NCI-H526 (cell line): ENCODE data around the gene CARMIL1.

Experiments
- DNase-seq, 2 experiments: peaks; one replicate each; lab custom pipeline; 2025; lab: John Stamatoyannopoulos, UW

CARMIL1 gene

DNA sequence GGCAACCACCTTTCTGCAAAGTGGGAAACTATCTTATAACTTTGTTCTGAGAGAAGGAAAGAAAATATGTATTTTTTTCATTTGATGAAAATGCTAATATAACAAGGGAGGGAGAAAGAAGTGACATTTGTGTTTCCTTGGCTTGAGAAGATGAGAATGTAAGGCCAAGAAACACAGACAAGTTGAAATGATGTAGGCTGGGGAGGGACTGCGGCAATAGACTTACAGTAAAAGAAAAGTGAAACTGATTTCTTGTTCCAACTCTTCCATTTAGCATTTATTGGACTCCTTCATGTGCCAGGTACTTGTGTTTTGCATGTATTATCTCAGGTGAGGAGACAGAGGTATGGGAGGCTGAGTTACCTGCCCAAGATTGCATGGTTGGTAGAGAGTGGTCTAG, 130.9 kb downstream of the CARMIL1 start:
- no peak for DNase-seq

DNA sequence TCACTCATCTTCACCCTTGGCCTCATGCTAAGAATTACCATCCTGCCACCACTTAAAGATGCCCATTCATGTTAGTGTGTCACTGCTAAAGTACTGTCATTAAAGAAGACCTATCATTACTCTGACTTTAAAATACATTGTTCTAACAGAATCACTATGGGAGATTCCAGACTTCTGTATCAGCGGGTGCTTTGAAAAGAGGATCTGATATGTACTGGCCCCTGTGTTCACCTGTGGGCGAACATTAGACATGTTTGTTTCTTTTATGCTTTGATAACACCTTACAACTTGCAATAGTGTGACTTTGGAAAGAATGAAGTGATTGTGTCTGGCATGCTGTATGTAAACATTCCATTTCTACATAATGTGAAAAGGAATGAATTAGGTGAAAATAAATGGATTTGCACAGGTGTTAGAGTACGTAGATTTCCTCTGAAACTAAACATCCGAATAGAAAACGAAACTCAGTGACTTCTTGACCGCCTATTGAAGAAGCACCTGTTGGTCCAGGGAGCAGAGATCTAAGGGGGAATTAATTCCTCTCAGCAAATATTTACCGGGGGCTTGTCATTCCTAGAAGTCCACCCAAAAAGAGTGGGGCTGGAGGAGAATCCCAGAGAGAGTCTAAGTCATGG, 132.3 kb downstream of the CARMIL1 start:
- no peak for DNase-seq

DNA sequence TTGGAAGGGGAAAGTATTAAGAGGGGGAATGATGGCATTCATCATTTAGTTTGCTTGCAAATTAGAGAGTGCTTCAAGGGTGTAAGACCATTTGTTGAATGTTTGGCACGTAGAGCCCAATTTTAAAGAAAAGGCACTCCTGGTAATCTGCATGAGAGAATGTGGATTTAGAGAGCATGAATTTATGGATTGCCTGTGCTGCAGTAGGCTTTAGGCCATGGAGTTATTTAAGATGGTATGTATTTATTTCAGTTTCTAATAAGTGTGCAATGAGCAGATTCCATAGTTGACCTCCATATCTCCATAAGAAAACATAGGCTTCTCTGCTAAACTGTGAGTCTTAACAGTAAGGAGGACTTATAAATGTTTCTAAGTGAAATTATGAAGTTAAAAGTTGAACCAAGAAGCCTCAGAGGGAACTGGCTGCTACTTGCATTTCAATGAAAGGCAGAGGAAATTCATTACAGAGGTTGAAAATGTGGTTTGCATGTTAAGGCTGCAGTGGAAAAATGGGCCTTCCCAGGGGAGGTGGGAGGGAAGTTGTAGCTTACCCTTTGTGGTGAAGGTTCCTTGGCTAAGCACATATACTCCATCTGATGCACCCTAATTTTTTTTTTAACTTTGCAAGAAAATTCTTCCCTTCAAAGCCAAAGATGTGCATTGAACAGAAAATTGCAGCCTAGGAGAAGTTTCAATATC, 134.2 kb downstream of the CARMIL1 start:
- DNase-seq = no peak

DNA sequence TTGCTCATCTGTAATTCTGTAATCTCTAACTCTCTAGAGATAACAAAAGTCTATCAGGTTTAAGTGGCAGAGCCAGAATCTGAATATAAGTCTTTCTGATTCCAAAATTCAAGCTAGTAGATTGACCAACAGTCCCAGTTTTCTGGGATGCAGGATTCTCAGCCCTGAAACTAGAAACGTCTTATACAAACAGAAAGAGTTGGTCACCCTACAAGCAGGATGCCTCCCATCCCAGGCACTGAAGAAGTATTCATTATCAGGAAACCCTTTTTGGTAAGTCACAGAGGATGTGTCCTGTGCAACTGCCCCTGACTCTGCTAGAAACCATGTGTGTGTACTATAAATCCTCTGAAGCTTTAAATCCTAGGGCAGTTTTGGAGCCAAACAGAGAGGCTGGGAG, 135.0 kb downstream of the CARMIL1 start:
- DNase-seq = no peak

DNA sequence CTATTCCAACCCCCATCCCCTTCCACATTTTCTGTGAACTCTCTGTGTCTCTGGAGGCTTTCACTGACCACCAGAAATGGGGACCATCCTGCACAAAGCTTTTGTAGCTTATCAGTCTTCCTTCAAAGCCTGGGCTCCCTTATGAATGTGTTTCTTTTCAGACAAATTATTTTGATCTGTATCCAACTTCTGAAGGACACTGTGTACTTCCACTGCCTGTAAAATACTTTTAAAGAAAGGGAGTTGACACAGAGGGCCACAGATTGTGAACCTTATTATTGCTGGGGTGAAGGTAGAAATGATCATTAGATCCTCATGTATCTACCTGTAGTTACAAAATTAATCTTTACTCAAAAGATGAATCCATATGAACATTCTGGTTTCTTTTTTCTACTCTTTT, 135.6 kb downstream of the CARMIL1 start:
- no peak for DNase-seq

DNA sequence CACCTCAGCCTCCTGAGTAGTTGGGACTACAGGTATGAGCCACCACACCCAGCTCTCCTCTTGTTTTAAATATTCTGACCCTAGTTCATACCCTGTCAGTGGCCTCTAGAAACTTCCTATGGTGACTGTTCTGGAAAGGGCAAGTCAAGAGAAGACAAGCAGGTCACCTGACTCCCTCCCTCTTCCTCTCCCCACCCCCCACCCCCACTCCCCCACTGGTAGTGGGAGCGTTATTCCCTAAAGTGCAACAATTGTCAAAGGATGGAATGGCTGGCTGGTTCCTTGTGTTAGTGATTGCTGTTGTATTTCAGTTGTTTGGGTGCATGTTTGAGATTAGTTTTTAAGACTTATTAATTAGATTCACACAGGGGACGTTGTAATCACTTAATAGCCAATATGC, 136.1 kb downstream of the CARMIL1 start:
- no peak for DNase-seq

DNA sequence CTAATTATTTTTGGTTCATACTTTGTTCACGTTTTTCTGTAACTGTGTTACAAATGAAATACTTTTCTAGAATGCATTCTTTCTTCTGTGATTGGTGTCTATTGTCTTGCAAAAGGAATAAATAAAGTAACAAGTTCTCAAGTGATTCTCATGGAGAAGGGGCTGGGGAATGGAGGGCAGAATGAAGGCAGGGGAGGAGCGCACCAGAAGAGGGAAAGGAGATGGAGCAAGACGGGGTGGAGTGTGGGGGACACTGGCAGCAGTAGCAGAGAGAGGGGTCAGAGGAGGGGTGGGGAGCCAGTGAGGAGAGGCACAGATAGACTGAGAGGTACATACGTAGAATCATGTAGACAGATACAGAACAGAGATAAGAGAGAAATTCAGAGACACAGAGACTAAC, 136.5 kb downstream of the CARMIL1 start:
- DNase-seq = no peak

DNA sequence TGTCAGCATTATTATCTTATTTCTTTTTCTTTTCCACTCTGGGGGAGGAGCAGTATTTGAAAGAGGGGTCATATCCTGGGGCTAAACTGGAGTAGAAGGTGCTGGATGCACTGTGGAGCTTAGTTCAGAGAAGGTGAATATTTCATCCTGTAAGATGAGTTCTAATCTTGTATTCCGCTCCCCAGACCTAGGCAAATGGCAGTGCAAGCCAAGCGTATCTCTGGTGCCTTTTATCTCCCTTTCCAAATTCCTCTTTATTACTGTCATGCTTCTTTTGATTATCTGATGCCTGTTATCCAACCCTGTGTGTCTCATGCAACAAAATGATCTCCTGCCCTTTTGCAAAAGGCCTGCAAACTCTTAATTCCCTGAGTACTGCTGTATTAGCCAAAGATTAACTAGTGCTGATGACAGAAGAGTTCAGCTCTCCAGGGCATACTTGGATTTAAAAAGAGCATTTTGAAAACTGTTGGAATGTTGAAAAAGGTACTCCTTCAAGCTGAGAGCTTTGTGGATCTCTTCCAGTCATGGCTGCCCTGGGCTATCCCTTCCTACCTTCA, 138.0 kb downstream of the CARMIL1 start:
- no peak for DNase-seq

DNA sequence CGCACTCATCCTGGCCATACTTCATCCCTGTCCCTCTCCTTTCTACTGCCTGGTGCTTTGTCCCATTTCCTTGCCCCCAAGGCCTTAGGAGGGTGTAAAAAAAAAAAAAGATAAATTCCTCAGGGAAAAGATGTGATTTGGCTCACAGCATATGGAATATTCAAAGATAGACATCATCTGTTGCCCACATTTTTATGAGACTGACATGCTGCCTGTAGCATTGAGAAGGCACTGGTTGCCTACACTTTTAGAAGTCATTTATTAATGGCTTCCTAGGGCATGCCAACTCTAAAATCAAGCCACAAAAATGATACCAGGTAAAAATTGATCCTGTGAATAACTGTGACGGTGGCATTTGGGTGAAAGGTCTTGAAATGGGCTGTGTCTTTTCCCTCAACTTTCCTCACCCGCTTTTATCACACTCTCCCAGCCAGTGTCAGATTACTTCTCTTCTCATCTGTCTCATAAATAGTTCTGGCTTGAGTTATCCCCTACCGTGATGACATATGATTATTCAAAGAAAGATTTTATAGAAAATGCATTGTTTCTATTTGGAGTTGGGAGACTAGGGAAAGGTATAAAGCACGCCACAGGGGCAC, 139.4 kb downstream of the CARMIL1 start:
- no peak for DNase-seq

DNA sequence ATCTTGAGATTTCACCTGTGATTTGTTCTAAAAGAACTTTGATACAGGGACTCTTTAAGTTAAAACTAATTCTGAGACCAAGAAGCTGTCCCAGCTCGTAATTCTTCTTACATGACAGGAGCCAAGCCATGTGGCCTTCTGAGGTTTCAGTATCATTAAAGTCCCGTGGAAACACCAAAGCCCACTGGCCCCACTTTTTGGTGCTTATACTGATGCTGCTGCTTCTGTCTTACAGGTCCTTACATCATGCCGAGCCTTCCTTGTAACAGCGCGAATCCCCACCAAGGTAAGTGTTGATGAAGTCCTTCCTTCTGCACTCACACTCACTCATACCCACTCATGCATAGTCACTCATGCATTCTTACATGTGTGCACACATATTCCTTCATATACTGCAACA, 140.7 kb downstream of the CARMIL1 start:
- no peak for DNase-seq

DNA sequence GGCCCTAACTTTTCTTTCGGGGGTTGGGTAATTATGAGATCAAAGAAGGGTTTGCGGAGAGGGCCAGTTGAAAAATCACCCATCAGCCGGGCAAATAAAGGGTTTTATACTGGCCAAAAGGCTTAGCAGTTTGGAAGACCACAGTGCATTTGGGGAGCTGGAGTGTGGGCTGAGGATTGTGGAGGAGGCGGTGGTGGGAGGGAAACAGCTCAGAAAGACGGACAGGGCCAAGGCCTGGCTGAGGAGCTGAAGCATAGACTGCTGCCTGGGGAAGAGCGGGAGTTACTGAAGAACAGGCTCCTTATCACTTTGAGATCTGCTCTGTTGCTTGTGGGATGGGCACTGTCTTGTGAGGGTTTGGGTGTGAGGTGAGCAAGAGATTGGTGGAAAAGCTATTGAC, 144.2 kb downstream of the CARMIL1 start:
- DNase-seq = no peak

DNA sequence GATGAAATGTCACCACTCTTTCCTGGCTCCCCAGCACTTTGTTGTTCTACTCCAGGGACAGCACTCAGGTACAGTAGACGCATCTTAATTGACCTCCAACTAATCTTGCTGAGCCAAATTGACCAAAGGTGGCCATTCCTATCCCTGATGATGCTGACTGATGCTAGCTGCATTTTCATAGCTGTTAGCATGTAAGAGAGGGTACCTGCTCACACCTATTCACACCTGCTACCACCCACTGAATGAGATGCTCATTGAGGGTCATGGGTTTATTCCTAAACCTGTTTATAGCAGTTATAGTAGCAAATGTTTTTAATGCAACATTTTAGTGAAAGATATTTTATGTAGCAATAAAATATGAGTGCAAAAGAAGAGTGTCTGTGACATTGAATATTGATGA, 145.1 kb downstream of the CARMIL1 start:
- DNase-seq = no peak

DNA sequence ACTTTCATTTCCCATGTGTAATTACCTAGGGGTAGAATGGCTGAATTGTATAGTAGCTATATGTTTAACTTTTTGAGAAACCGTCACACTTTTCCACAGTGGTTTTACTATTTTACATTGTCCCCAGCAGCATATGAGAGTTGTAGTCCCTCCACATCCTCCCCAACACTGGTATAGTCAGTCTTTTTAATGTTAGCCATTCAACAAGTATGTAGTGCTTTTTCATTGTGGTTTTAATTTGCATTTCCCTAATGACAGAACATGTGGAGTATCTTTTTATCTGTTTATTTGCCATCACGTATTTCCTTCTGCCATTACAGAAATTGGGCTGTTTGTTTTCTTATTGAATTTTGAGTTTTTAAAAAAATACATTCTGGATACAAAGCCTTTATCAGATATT, 148.4 kb downstream of the CARMIL1 start:
- DNase-seq = peak in 1 of 2 experiments; percentile 18

DNA sequence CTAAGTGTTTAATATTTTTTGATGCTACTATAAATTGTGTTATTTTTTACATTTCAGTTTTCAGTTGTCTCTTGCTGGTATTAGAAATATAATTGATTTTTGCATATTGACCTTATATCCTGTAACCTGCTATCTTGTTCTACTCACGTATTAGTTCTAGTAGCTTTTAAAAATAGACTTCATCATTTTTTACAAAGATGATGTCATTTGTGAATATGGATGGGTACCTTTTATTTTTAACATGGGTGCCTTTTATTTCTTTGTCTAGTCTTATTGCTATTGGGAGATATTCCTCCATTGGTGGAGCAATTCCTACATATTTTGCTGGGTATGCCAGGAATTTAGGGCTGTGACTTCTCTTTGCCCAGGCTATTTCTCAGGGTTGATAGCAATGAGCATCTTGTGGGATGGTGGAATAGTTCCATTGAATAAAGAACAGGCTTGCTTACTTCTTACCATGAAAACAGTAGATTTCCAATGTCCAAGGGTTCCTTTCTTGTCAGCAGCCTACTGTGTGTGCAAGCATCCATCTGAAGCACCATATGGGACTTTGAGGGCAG, 149.7 kb downstream of the CARMIL1 start:
- no peak for DNase-seq

DNA sequence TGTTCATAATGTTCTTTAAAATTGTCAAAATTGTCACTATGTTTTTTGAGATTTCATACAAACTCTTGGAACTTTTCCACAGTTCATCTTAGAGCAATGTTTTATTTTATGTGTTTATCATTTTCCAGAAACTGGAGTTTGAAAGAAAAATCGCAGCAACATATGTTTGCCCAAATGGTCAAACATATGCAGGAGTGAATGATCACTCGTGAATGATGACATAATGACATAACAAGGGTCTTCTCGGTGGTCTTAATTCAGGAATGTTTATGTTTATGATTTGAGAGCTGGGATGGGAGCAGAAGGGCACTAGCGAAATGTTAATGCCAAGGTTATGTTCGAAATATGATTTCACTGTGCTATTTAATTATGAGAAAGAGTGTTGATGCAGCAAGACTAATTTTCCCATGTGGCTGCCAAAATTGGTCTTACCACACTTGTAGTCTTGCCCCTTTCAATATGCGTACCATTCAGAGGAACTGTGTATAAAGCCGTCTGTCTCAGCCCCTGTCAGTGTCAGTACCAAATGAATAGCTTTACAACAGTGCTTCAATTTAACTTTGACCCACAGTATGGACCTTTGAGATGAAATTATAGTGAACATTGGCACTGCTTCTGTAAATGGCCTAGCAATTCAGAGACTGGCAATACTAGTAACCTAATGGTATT, 152.3 kb downstream of the CARMIL1 start:
- no peak for DNase-seq

DNA sequence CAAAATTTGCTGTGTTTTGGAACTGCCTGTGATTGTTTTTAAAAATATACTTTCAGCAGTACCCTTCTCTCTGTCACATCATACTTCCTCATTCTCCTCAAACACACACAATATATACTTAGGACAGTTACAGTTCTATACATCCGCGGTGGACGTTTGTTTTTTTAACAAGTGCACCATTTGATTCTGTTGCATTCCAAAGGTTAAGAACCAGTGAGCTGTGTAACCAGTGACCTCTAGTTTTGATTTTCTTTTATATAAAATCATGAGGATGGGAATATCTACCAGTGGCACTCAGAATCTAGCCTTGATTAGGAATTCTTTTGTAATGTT, 152.8 kb downstream of the CARMIL1 start:
- no peak for DNase-seq

DNA sequence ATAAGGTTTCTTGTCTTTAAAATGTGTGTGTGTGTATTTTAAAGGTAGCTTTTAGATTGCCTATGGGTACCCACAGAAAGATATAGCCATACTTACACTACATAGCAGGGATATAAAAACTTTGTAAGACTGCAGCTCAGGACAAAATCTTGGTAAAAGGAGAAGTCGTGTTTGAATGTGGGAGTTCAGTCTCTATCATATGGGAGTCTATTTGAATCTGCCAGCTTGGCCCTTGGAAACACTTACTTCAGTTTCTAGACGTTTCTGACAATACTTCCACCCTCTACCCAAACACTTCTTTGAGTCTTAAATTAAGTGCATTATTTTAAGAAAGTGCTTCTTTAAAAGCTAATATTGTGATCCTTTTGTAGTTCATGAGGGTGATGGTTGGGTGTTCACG, 155.7 kb downstream of the CARMIL1 start:
- no peak for DNase-seq

DNA sequence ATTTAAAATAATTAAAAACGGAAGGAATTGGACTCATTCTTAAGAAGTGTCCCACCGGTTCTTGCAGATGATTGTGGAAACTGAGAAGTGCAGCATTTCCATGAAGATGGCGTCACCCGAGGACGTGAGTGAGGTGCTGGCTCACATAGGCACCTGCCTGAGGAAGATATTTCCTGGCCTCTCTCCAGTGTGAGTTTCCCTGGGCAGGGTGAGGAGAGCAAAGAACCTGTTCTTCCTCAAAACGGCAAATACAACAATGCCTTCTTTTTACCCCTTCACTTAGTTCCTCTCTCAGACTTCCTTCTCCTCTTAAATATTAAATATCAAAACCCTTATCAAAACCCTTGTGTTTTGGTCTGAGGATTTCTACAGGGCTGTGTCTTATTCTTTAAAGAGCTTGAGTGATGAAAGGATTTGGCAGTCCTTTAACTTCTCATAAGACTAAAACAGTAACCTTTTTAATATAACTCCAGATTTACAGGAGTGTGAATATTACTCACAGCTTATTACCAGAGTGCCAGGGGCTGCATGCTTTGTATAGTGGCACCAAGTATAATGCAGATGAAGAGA, 156.3 kb downstream of the CARMIL1 start:
- no peak for DNase-seq

DNA sequence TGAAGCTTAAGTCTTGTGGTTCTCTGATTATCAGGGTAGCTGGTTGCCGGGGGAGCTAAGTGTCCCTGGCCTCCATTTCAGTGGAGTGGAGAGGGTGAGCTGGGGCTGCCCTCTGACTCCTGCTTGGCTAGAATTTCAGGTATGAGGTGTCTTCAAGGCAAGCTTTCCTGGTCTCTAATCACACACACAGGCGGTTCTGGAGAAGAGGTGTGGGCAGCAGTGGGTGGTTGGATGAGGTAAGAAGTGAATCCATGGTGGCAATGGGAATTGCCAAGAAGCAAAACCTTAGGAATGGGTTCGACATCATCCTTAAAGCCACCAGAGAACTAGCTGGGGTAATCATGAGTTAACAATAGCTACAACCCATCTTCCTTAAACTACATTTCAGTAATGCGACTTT, 157.6 kb downstream of the CARMIL1 start:
- DNase-seq = no peak

DNA sequence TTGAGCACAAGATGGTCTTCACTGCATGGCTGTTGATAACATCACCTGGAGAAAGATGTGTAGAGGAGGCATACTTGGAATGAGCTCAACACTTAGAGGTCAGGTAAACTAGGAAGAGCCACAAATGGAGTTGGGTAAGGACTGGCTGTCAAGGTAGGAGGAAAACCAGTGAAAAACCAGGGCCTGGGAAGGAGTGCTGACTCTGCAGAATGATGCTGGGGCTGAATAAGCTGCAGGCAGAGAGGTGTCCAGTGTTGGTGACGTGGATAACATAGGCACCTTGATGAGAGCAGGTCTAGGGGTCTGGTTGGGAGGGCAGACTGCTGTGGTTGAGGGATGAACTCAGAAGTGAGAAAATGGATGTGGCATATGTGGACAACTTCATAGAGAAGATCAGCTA, 160.2 kb downstream of the CARMIL1 start:
- DNase-seq = no peak

DNA sequence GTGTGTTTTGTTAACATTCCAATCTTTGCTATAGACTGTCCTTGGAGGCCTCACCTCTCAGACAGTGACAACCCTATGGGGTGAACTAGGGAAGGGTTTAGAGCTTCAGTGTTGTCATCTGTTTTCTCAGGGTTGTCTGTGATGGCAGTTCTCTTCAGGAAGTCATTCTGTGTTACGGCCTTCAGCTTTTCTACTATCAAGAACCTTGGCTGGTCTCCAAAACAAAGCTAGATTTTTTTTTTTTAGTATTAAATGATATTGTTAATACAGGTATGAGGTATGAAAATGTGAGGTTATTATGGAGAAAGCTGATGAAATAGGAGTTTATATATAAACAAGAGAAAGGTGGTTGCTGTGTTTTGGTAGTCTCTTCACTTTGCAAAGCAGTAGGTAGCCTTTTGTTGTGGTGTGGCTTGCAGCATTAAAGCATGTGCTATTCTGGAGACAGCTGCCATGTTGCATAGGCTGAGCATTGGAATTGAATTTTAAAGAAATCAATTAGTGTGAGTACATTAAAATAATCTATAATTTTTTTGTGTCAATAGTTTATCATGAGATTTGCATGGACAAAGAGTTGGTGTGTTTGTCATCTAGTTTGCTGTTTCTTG, 162.6 kb downstream of the CARMIL1 start:
- no peak for DNase-seq

DNA sequence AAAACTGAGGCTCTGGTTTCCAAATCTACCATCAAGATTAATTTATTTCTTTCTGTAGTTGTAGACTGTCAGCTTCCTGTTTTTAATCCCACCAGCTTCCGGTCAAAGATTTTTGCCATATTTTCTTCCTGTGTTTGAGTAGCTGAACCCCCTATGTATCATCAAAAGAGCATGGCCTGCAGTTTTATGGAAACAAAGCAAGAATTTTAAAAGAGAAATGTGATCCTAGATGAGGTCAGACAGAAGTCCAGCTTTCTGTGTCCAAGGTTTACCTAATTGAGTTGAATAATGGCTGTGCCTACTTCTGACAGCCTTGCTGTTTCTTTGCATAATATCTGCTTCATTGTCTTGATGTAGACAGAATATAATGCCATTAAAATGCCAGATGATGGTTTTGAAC, 163.7 kb downstream of the CARMIL1 start:
- no peak for DNase-seq
